ENCODE measurements around the gene SHPK. TPM values are rescaled to one million over a fixed set of nuclear protein-coding genes. Genes with fewer than 3 reads are reported as not detected.

Gene SHPK
- total RNA-seq, 1 experiment from 2014 or later, result 19.6 TPM

- Histone ChIP-seq H3K27ac (ENCODE audit: low read depth, low read length) (no peak overlapping the region), H3K9me3 (ENCODE audit: control insufficient read depth in 1 of 2, insufficient read depth in 1 of 2, low read depth in 1 of 2, low read length in 2 of 2) (no peaks in the 10 kb centered on the region), H2AFZ (ENCODE audit: low read depth, low read length, poor library complexity, severe bottlenecking) (no peak overlapping the region), H3K4me1 (ENCODE audit: control insufficient read depth in 1 of 2, insufficient read depth in 2 of 2, low read length in 2 of 2) (no peaks in the 10 kb centered on the region), H3K9ac (ENCODE audit: low read length) (no peak overlapping the region), H3K9me2 (ENCODE audit: insufficient read depth) (no peaks in the 10 kb centered on the region), H4K20me1 (ENCODE audit: insufficient read depth) (no peaks in the 10 kb centered on the region), H3K4me2 (ENCODE audit: low read length) (no peak overlapping the region), H3K27me3 (ENCODE audit: insufficient read depth, low read length) (no peaks in the 10 kb centered on the region), H3K36me3 (ENCODE audit: control insufficient read depth in 1 of 2, insufficient read depth in 2 of 2, low read length in 2 of 2) (peaks cover 0 to 6% of the 10 kb centered on the region in 2 experiments; a peak in 2 of 4 replicates), H3K4me3 (replicated peaks in 1 of 2; ENCODE audit: low read depth in 1 of 2, low read length in 2 of 2) (no peak overlapping the region), H3K79me2 (ENCODE audit: insufficient read depth, low read length) (no peaks in the 10 kb centered on the region)
- ChIA-PET RAD21 (ENCODE audit: low non-redundant PET in 1 of 2, low total read pairs in 2 of 2, uncharacterized antibody in 2 of 2, unreplicated experiment in 2 of 2) (no interaction called here), POLR2A (no interaction called here), CTCF (interaction anchor here (0.7 to 2.3 kb wide), 5 partner anchors 14 to 555 kb away, joined by 3 to 16 read pairs (median 7); partner anchors contain the start of genes CTNS and SHPK)
- BruUV-seq (replicated peaks), result no TSS peak
- ATAC-seq, result no peak
- TF ChIP-seq SIN3A (IDR thresholded peaks at IDR 0.05; ENCODE audit: low read depth) (no peak), ATF3 (IDR thresholded peaks at IDR 0.05) (no peak), ZBTB33 (IDR thresholded peaks at IDR 0.05; ENCODE audit: extremely low read depth, insufficient replicate concordance, low read length) (no peak), EZH2 (IDR thresholded peaks at IDR 0.05) (no peak), ZNF274 (IDR thresholded peaks at IDR 0.05; ENCODE audit: low read depth, low read length) (no peak), ELF1 (IDR thresholded peaks at IDR 0.05; ENCODE audit: borderline replicate concordance, low read depth) (no peak), REST (IDR thresholded peaks at IDR 0.05; ENCODE audit: low read depth) (no peak), EZH2phosphoT487 (IDR thresholded peaks at IDR 0.05; ENCODE audit: borderline replicate concordance) (no peak), CTCF (IDR thresholded peaks at IDR 0.05 in 2 of 3, conservative IDR thresholded peaks at IDR 0.05 in 1 of 3; ENCODE audit: borderline replicate concordance in 1 of 3, insufficient read depth in 1 of 3, low read depth in 2 of 3, low read length in 2 of 3) (no peak), CEBPB (IDR thresholded peaks at IDR 0.05; ENCODE audit: low read depth) (no peak), ZFX (IDR thresholded peaks at IDR 0.05) (no peak), TCF7L2 (IDR thresholded peaks at IDR 0.05; ENCODE audit: borderline replicate concordance, extremely low read depth, insufficient read depth, insufficient read length) (no peak), SP1 (IDR thresholded peaks at IDR 0.05; ENCODE audit: low read depth) (no peak), POLR2A (IDR thresholded peaks at IDR 0.05; ENCODE audit: borderline replicate concordance, extremely low read depth, insufficient read depth, insufficient read length) (no peak)
- DNase-seq (ENCODE audit: low read depth, low spot score), result no peak
- intact Hi-C loops (cut with micrococcal nuclease), result no loop called here
Measured at GRCh38 chr17:3603870-3604259, 32.2 kb downstream of the SHPK start.

All from HCT116 (cell line).